Activated CD4-positive, alpha-beta memory T cell treated with anti-CD3 and anti-CD28 coated beads, Interleukin-2, amount 10 ng/mL, durations not matched to agents 7 days and 5 days (primary cell): ENCODE measurements around the gene ADAM22. TPM values are rescaled to one million over a fixed set of nuclear protein-coding genes. Genes with fewer than 3 reads are reported as not detected.

ENCODE experiments used
- CTCF ChIA-PET: fragments of 350-600 bp; sonication (Branson Sonifier 250); formaldehyde crosslinking; loops from one replicate; lab custom pipeline; 2021; ENCODE audit warnings: antibody characterized with exemption, inconsistent platforms; lab: Charles Lee
- POLR2A ChIA-PET: fragments of 350-600 bp; sonication (Branson Sonifier 250); formaldehyde crosslinking; loops from one replicate; lab custom pipeline; 2021; ENCODE audit warnings: antibody characterized with exemption; lab: Charles Lee
- DNase-seq: peaks from one replicate; pipeline ENCODE4 v3.0.0-alpha.2; 2020
- H3K27ac Mint-ChIP-seq: one replicate; pipeline ENCODE4 v1.8.0; 2021; ENCODE audit warnings: mild to moderate bottlenecking, mixed read lengths
- H3K27me3 Mint-ChIP-seq: one replicate; pipeline ENCODE4 v1.8.0; 2021; ENCODE audit warnings: mixed read lengths
- H3K36me3 Mint-ChIP-seq: one replicate; pipeline ENCODE4 v1.8.0; 2021; ENCODE audit warnings: low read depth, mixed read lengths
- H3K4me1 Mint-ChIP-seq: one replicate; pipeline ENCODE4 v1.8.0; 2021; ENCODE audit warnings: mixed read lengths
- H3K4me3 Mint-ChIP-seq: one replicate; pipeline ENCODE4 v1.8.0; 2021; ENCODE audit warnings: mild to moderate bottlenecking, mixed read lengths
- H3K9me3 Mint-ChIP-seq: one replicate; pipeline ENCODE4 v1.8.0; 2021; ENCODE audit warnings: mixed read lengths
- total RNA-seq, 2 experiments: library from RNA; stranded (reverse); gene quantifications; one replicate each; pipeline ENCODE4 v1.2.3, GENCODE V29; 2021

ADAM22 gene
- total RNA-seq, 2 experiments from 2014 or later, result 1.1 to 1.5 TPM

GRCh38 chr7:88106434-88106833 is 172.4 kb downstream of the ADAM22 start:
- Mint-ChIP-seq H3K27me3 (no peaks in the 10 kb centered on the region), H3K4me3 (no peak overlapping the region), H3K36me3 (no peaks in the 10 kb centered on the region), H3K4me1 (peaks cover 6% of the 10 kb centered on the region), H3K27ac (no peak overlapping the region), H3K9me3 (no peaks in the 10 kb centered on the region)
- POLR2A ChIA-PET, result no interaction called here
- DNase-seq, result no peak
- CTCF ChIA-PET, result no interaction called here

- H3K36me3 Mint-ChIP-seq, result no peaks in the 10 kb centered on the region
- CTCF ChIA-PET, result interaction anchor here (0.6 kb wide), 1 partner anchor 306 kb away, joined by 3 read pairs; no protein-coding TSS in a partner anchor
- POLR2A ChIA-PET, result no interaction called here
Measured at GRCh38 chr7:88109612-88110011, 175.6 kb downstream of the ADAM22 start.

GRCh38 chr7:88111140-88111743 is 177.2 kb downstream of the ADAM22 start:
- Mint-ChIP-seq H3K27me3 (no peaks in the 10 kb centered on the region), H3K27ac (no peak overlapping the region), H3K4me3 (no peak overlapping the region), H3K9me3 (no peaks in the 10 kb centered on the region), H3K4me1 (peaks cover 4% of the 10 kb centered on the region), H3K36me3 (no peaks in the 10 kb centered on the region)
- ChIA-PET POLR2A (no interaction called here), CTCF (interaction anchor here (0.6 to 1.9 kb wide), 7 partner anchors 9 to 313 kb away, joined by 3 to 9 read pairs (median 3); no protein-coding TSS in a partner anchor)
- no peak for DNase-seq

More at GRCh38 chr7:88109612-88110011, 175.6 kb downstream of the ADAM22 start:
- peaks cover 6% of the 10 kb centered on the region for H3K4me1 Mint-ChIP-seq
- H3K27me3 Mint-ChIP-seq, result no peaks in the 10 kb centered on the region
- H3K9me3 Mint-ChIP-seq, result no peaks in the 10 kb centered on the region
- H3K27ac Mint-ChIP-seq, result no peak overlapping the region
- H3K4me3 Mint-ChIP-seq, result no peak overlapping the region
- no peak for DNase-seq

GRCh38 chr7:88111954-88112471 is 178.0 kb downstream of the ADAM22 start:
- Mint-ChIP-seq H3K9me3 (no peaks in the 10 kb centered on the region), H3K36me3 (no peaks in the 10 kb centered on the region), H3K27ac (no peak overlapping the region), H3K4me1 (no peaks in the 10 kb centered on the region), H3K4me3 (no peak overlapping the region), H3K27me3 (no peaks in the 10 kb centered on the region)
- ChIA-PET CTCF (interaction anchor here (0.6 to 1.9 kb wide), 7 partner anchors 9 to 314 kb away, joined by 3 to 9 read pairs (median 3); no protein-coding TSS in a partner anchor), POLR2A (no interaction called here)
- DNase-seq, result no peak

GRCh38 chr7:88115258-88115796 is 181.3 kb downstream of the ADAM22 start:
- H3K4me3 Mint-ChIP-seq, result no peak overlapping the region

GRCh38 chr7:88115816-88116215 is 181.8 kb downstream of the ADAM22 start:
- H3K36me3 Mint-ChIP-seq, result no peaks in the 10 kb centered on the region
- CTCF ChIA-PET, result no interaction called here
- H3K4me3 Mint-ChIP-seq, result no peak overlapping the region
- POLR2A ChIA-PET, result no interaction called here
- no peaks in the 10 kb centered on the region for H3K27me3 Mint-ChIP-seq
- no peaks in the 10 kb centered on the region for H3K9me3 Mint-ChIP-seq
- H3K4me1 Mint-ChIP-seq, result no peaks in the 10 kb centered on the region
- no peak for DNase-seq
- no peak overlapping the region for H3K27ac Mint-ChIP-seq

More at GRCh38 chr7:88115258-88115796, 181.3 kb downstream of the ADAM22 start:
- Mint-ChIP-seq H3K27ac (no peak overlapping the region), H3K9me3 (no peaks in the 10 kb centered on the region), H3K27me3 (no peaks in the 10 kb centered on the region), H3K4me1 (no peaks in the 10 kb centered on the region), H3K36me3 (no peaks in the 10 kb centered on the region)
- CTCF ChIA-PET, result no interaction called here
- DNase-seq, result no peak
- POLR2A ChIA-PET, result no interaction called here

- H3K9me3 Mint-ChIP-seq, result no peaks in the 10 kb centered on the region
- no peak overlapping the region for H3K4me3 Mint-ChIP-seq
- no peak overlapping the region for H3K27ac Mint-ChIP-seq
- CTCF ChIA-PET, result no interaction called here
- H3K4me1 Mint-ChIP-seq, result no peaks in the 10 kb centered on the region
- no peaks in the 10 kb centered on the region for H3K36me3 Mint-ChIP-seq
- POLR2A ChIA-PET, result no interaction called here
- no peaks in the 10 kb centered on the region for H3K27me3 Mint-ChIP-seq
- DNase-seq, result no peak
Measured at GRCh38 chr7:88116235-88116795, 182.3 kb downstream of the ADAM22 start.

- CTCF ChIA-PET, result no interaction called here
- H3K9me3 Mint-ChIP-seq, result no peaks in the 10 kb centered on the region
- POLR2A ChIA-PET, result no interaction called here
- no peaks in the 10 kb centered on the region for H3K36me3 Mint-ChIP-seq
- H3K4me3 Mint-ChIP-seq, result no peak overlapping the region
- H3K4me1 Mint-ChIP-seq, result no peaks in the 10 kb centered on the region
- H3K27me3 Mint-ChIP-seq, result no peaks in the 10 kb centered on the region
- no peak overlapping the region for H3K27ac Mint-ChIP-seq
- no peak for DNase-seq
Measured at GRCh38 chr7:88117325-88117724, 183.3 kb downstream of the ADAM22 start.

GRCh38 chr7:88121335-88121734 is 187.3 kb downstream of the ADAM22 start:
- POLR2A ChIA-PET, result no interaction called here
- no peaks in the 10 kb centered on the region for H3K4me1 Mint-ChIP-seq
- H3K36me3 Mint-ChIP-seq, result no peaks in the 10 kb centered on the region
- CTCF ChIA-PET, result no interaction called here
- DNase-seq, result no peak
- no peak overlapping the region for H3K4me3 Mint-ChIP-seq
- H3K27ac Mint-ChIP-seq, result no peak overlapping the region
- H3K9me3 Mint-ChIP-seq, result no peaks in the 10 kb centered on the region
- H3K27me3 Mint-ChIP-seq, result no peaks in the 10 kb centered on the region

- H3K36me3 Mint-ChIP-seq, result no peaks in the 10 kb centered on the region
- no peak overlapping the region for H3K4me3 Mint-ChIP-seq
- POLR2A ChIA-PET, result no interaction called here
- DNase-seq, result no peak
- CTCF ChIA-PET, result interaction anchor here (0.6 kb wide), 1 partner anchor 1526 kb away, joined by 3 read pairs; no protein-coding TSS in a partner anchor
- no peak overlapping the region for H3K27ac Mint-ChIP-seq
- no peaks in the 10 kb centered on the region for H3K9me3 Mint-ChIP-seq
- H3K4me1 Mint-ChIP-seq, result no peaks in the 10 kb centered on the region
- no peaks in the 10 kb centered on the region for H3K27me3 Mint-ChIP-seq
Measured at GRCh38 chr7:88127637-88128290, 193.7 kb downstream of the ADAM22 start.

GRCh38 chr7:88132725-88133124 is 198.7 kb downstream of the ADAM22 start:
- H3K4me1 Mint-ChIP-seq, result no peaks in the 10 kb centered on the region
- DNase-seq, result no peak
- CTCF ChIA-PET, result no interaction called here

GRCh38 chr7:88140947-88141346 is 206.9 kb downstream of the ADAM22 start:
- H3K9me3 Mint-ChIP-seq, result no peaks in the 10 kb centered on the region
- no peak overlapping the region for H3K27ac Mint-ChIP-seq
- POLR2A ChIA-PET, result no interaction called here
- H3K36me3 Mint-ChIP-seq, result no peaks in the 10 kb centered on the region
- no peak for DNase-seq
- CTCF ChIA-PET, result no interaction called here
- no peak overlapping the region for H3K4me3 Mint-ChIP-seq
- H3K27me3 Mint-ChIP-seq, result no peaks in the 10 kb centered on the region
- no peaks in the 10 kb centered on the region for H3K4me1 Mint-ChIP-seq

More at GRCh38 chr7:88132725-88133124, 198.7 kb downstream of the ADAM22 start:
- Mint-ChIP-seq H3K4me3 (no peak overlapping the region), H3K36me3 (no peaks in the 10 kb centered on the region), H3K27me3 (no peaks in the 10 kb centered on the region), H3K27ac (no peak overlapping the region), H3K9me3 (no peaks in the 10 kb centered on the region)
- POLR2A ChIA-PET, result interaction anchor here (0.6 kb wide), 1 partner anchor 1808 kb away, joined by 3 read pairs; no protein-coding TSS in a partner anchor

- Mint-ChIP-seq H3K27ac (no peak overlapping the region), H3K4me1 (no peaks in the 10 kb centered on the region), H3K36me3 (no peaks in the 10 kb centered on the region), H3K9me3 (no peaks in the 10 kb centered on the region), H3K27me3 (no peaks in the 10 kb centered on the region), H3K4me3 (no peak overlapping the region)
- ChIA-PET CTCF (no interaction called here), POLR2A (no interaction called here)
- no peak for DNase-seq
Measured at GRCh38 chr7:88141479-88141878, 207.4 kb downstream of the ADAM22 start.
